ENCODE measurements around the gene PHYKPL. TPM values are rescaled to one million over a fixed set of nuclear protein-coding genes. Genes with fewer than 3 reads are reported as not detected.
A peak's percentile ranks its signal among the peaks of the same experiment; 100 is the strongest.

Gene PHYKPL
- total and polyA plus RNA-seq, 12 donors: 15.0 to 125 (median 62.4) TPM

DNA sequence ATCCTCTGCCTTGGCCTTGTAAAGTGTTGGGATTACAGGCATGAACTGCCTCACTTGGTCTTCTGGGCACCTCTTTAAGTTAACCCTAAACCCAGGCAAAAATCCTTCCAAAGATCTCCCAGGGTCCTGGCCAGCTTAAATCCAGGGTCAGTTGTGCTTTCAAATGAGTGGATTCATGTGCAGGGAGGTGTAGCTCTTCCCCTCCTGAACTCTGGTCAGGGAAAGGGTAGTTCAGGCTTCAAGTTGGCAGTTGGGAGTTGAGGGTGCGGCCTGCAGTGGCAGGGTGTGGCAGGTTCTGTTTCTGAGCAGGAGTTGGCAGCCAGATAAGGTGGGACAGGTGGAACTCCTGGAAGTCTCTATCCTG lies 24.7 kb downstream of the PHYKPL start:
- Histone ChIP-seq H3K4me3 (no peak overlapping the region), H3K27ac (peak overlapping the region in 2 of 5 donors; percentile 5 to 90), H3K9me3 (replicated peaks in 1 of 3) (no peaks in the 10 kb centered on the region), H3K27me3 (no peaks in the 10 kb centered on the region), H3K36me3 (replicated peaks in 1 of 2) (peaks cover 0 to 63% of the 10 kb centered on the region in 2 donors), H3K4me1 (replicated peaks in 1 of 2) (peaks cover 17 to 30% of the 10 kb centered on the region in 2 donors)
- TF ChIP-seq, protein P1, sequence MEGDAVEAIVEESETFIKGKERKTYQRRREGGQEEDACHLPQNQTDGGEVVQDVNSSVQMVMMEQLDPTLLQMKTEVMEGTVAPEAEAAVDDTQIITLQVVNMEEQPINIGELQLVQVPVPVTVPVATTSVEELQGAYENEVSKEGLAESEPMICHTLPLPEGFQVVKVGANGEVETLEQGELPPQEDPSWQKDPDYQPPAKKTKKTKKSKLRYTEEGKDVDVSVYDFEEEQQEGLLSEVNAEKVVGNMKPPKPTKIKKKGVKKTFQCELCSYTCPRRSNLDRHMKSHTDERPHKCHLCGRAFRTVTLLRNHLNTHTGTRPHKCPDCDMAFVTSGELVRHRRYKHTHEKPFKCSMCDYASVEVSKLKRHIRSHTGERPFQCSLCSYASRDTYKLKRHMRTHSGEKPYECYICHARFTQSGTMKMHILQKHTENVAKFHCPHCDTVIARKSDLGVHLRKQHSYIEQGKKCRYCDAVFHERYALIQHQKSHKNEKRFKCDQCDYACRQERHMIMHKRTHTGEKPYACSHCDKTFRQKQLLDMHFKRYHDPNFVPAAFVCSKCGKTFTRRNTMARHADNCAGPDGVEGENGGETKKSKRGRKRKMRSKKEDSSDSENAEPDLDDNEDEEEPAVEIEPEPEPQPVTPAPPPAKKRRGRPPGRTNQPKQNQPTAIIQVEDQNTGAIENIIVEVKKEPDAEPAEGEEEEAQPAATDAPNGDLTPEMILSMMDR (IDR thresholded peaks at IDR 0.05): no peak
- no peak for TF ChIP-seq POLR2A (IDR thresholded peaks at IDR 0.05)
- WGBS, 4 donors: 86 to 100% (median 95%) methylated on average over 1 of the region's 1 CpG
- peak in 2 of 7 donors; percentile 24 to 50 for DNase-seq
- intact Hi-C loops (cut with DNase I): no loop called here

DNA sequence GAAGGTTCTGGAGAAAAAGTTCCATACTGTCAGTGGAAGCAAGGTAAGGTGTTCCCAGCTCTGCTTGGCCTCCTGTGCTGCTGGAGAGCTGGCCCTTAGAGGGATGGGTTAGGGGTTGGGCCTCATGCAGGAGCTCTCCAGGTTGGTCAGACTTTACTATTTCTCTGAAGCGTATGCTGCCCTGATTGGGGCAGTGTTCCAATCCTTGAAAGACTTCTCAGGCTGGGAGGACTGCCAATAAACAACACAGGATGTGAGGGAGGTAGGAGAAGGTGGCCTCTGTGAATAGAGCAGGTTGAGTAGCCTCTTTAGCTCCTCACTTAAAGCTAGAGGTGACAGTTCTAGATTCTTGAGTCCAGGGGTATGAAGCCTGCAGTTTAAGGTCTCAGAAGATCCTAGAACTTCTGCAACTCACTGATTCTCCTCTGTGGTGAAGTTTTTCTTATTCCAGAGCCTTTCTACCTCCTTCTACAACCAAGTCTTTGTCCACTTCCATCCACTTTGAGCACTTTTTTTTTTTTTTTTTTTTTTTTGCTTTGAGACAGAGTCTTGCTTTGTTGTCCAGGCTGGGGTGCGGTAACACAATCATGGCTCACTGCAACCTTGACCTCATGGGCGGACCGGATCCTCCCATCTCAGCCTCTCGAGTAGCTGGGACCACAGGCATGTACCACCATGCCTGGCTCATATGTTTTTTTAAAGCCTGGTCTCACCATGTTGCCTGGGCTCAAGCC lies 25.3 kb downstream of the PHYKPL start:
- peak; percentile 55 to 81 (median 67) for DNase-seq
- TF ChIP-seq, protein P1 (IDR thresholded peaks at IDR 0.05): no peak
- peak in 1 of 2 donors; percentile 10 for TF ChIP-seq POLR2A (IDR thresholded peaks at IDR 0.05)
- Histone ChIP-seq H3K27me3 (no peaks in the 10 kb centered on the region), H3K4me3 (peak overlapping the region in 1 of 4 donors; percentile 84), H3K36me3 (replicated peaks in 1 of 2) (peaks cover 0 to 58% of the 10 kb centered on the region in 2 donors), H3K27ac (peak overlapping the region in 3 of 5 donors; percentile 90 to 98 (median 90)), H3K9me3 (replicated peaks in 1 of 3) (no peaks in the 10 kb centered on the region), H3K4me1 (replicated peaks in 1 of 2) (peaks cover 15 to 30% of the 10 kb centered on the region in 2 donors)
- intact Hi-C loops (cut with DNase I): no loop called here
- 33 to 47% (median 42%) methylated on average over 5 of the region's 5 CpGs for WGBS, 4 donors

DNA sequence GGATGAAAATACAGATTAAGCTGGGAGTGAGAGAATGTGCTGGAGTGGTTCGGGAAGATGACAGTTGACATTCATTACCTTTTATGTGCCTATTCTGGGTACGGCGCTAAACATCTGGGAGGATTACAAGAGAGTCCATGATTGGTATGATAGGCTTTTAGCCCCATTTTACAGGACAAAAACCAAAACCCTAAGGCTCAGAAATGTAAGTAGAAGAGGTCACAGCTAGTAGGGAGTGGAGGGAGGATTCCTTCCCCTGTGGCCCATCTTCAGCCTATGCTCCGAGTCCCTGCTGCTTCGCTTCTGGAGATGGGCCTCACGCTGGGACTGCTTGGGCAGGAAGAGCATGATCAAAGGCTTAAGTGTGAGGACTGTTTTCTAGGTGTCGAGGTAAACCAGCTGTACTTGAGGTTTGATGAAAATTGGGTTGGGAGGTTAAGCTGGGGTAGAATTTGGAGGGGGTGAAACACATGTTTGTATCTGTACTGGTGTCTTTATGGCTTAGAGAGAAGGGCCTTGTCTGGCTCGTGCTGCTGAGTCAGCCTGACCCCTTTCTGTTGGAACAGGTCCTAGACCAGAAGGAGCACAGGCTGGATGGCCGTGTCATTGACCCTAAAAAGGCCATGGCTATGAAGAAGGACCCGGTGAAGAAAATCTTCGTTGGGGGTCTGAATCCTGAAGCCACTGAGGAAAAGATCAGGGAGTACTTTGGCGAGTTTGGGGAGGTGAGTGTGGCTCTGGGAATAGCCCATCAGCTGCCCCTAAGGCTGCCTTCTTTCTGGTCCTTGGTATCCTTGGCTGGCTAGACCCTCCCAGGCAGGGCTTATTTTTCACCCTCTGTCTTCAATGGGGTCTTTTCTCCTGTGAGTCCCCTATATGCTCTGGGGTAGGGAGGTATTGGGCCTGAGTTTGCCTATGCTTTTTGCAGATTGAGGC lies 26.2 kb downstream of the PHYKPL start:
- DNase-seq: peak; percentile 51 to 83 (median 77)
- peaks cover 0 to 48% of the 10 kb centered on the region in 2 donors for H3K36me3 ChIP-seq (replicated peaks in 1 of 2)
- peaks cover 15 to 39% of the 10 kb centered on the region in 2 donors for H3K4me1 ChIP-seq (replicated peaks in 1 of 2)
- peak overlapping the region in 2 of 4 donors; percentile 58 to 84 for H3K4me3 ChIP-seq
- peak overlapping the region; percentile 42 to 98 (median 90) for H3K27ac ChIP-seq
- no peaks in the 10 kb centered on the region for H3K27me3 ChIP-seq
- TF ChIP-seq, protein P1 (IDR thresholded peaks at IDR 0.05): no peak
- TF ChIP-seq POLR2A (IDR thresholded peaks at IDR 0.05): peak in 1 of 2 donors; percentile 19
- WGBS, 4 donors: 32 to 45% (median 34%) methylated on average over 12 of the region's 12 CpGs
- intact Hi-C loops (cut with DNase I): no loop called here
- H3K9me3 ChIP-seq (replicated peaks in 1 of 3): no peaks in the 10 kb centered on the region

DNA sequence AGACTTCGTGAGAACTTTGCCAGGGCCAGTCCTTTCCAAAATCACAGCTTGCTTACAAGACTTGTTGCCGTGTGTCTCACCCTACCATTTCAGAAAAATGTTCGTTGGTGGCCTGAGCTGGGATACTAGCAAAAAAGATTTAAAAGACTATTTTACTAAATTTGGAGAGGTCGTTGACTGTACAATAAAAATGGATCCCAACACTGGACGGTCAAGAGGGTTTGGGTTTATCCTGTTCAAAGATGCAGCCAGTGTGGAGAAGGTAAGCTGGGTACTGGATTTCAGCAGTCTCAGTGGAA lies 26.9 kb downstream of the PHYKPL start:
- DNase-seq: no peak
- H3K27me3 ChIP-seq: no peaks in the 10 kb centered on the region
- H3K36me3 ChIP-seq (replicated peaks in 1 of 2): peaks cover 0 to 41% of the 10 kb centered on the region in 2 donors
- peak overlapping the region; percentile 42 to 98 (median 90) for H3K27ac ChIP-seq
- no peak for TF ChIP-seq POLR2A (IDR thresholded peaks at IDR 0.05)
- TF ChIP-seq, protein P1 (IDR thresholded peaks at IDR 0.05): no peak
- no peaks in the 10 kb centered on the region for H3K9me3 ChIP-seq (replicated peaks in 1 of 3)
- H3K4me3 ChIP-seq: peak overlapping the region; percentile 8 to 84 (median 46)
- 3 to 18% (median 4%) methylated on average over 3 to 5 of the region's 5 CpGs for WGBS, 4 donors
- intact Hi-C loops (cut with DNase I): no loop called here
- H3K4me1 ChIP-seq (replicated peaks in 1 of 2): peaks cover 15 to 39% of the 10 kb centered on the region in 2 donors

Data from adrenal gland (tissue), 12 donors.